Epithelial cell of proximal tubule (primary cell): ENCODE results near the gene MT1E. TPM values are rescaled to one million over a fixed set of nuclear protein-coding genes. Genes with fewer than 3 reads are reported as not detected.

Experiments used
- DNase-seq: peaks from one replicate; pipeline ENCODE4 v3.0.0-alpha.2; 2011; ENCODE audit warnings: low read depth
- H3K4me3 ChIP-seq: 2 replicates; pipeline ENCODE4 v1.5.1; 2011; ENCODE audit warnings: low read depth, mild to moderate bottlenecking, low read length
- CTCF ChIP-seq: conservative IDR thresholded peaks from 2 replicates; pipeline ENCODE4 v1.5.1; 2012; ENCODE audit warnings: low read depth, mild to moderate bottlenecking, low read length
- total RNA-seq: library from RNA; depleted of rRNA; stranded (reverse); fragments of >200 nt; gene quantifications from 2 replicates; pipeline ENCODE4 v1.2.3, GENCODE V29; 2015

Gene MT1E
- total RNA-seq, 1 donor from 2014 or later: 1,203 TPM

GRCh38 chr16:56637814-56638750, 12.5 kb downstream of the MT1E start, which contains the start of gene MT1A:
MT1A (plus strand) TSS chr16:56638666; CDS start chr16:56638739, 73 bp downstream.
- H3K4me3 ChIP-seq: peak within 1 kb of the TSS; percentile 59
- no peak for TF ChIP-seq CTCF
- DNase-seq: no peak

GRCh38 chr16:56639045-56639444, 13.5 kb downstream of the MT1E start:
- H3K4me3 ChIP-seq: peak overlapping the region; percentile 59
- no peak for DNase-seq
- no peak for TF ChIP-seq CTCF

- no peak overlapping the region for H3K4me3 ChIP-seq
- no peak for TF ChIP-seq CTCF
- DNase-seq: no peak
Observed at GRCh38 chr16:56640076-56640475, 14.5 kb downstream of the MT1E start.

- TF ChIP-seq CTCF: no peak
- H3K4me3 ChIP-seq: no peak overlapping the region
- DNase-seq: no peak
Observed at GRCh38 chr16:56641166-56641565, 15.6 kb downstream of the MT1E start.

GRCh38 chr16:56643080-56643778, 17.6 kb downstream of the MT1E start:
- no peak for DNase-seq
- peak overlapping the region; percentile 43 for H3K4me3 ChIP-seq
- peak; percentile 55 for TF ChIP-seq CTCF

- peak overlapping the region; percentile 43 for H3K4me3 ChIP-seq
- no peak for TF ChIP-seq CTCF
- no peak for DNase-seq
Observed at GRCh38 chr16:56643833-56644232, 18.3 kb downstream of the MT1E start.
